Measurements from ENCODE around the gene CERS1.

CERS1 gene

DNA sequence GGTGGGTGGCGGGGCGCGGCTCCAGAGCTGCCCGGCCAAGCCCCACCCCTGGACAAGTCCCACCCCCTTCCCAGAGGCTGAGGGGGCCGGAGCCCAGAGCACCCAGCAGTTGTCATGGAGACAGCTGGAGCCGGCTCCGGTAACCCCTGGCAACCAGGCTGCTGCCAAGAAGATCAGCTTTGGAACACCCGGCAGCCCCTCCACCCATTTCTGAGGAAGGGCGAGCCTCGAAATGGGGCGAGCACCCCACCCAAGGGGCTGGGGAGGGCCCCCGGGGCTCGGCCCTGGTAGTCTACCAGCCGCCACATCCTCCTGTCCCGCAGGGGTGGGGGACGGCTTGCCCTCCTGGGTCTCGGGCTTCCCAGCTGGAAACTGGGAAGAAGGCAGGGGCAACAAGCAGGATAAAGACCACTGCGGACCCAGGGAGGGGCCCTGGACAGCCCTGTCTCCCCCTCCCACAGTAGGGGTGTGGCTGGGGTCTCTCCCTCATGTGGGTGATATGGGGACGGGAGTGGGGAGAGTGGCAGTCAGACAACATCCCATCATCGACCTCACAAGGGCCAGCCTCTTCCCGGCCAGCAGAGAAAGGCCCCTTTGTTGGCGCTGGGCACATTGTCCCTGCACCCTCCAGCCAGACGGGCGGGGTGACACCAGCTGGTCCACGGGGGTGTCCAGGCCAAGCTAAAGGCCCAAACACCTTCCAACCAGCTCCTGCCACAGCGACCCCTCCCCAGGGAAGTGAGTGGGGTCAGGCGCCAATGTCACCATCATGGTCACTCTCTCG, 1.5 kb downstream of the CERS1 start:
- no peak for DNase-seq (ENCODE audit: low read depth)
- no peak for TF ChIP-seq CTCF (IDR thresholded peaks at IDR 0.05; ENCODE audit: control insufficient read depth, insufficient read depth, low read depth, low read length, missing control alignments)
- H3K4me3 ChIP-seq (ENCODE audit: control insufficient read depth, low read depth, low read length), result peak overlapping the region; percentile 51

DNA sequence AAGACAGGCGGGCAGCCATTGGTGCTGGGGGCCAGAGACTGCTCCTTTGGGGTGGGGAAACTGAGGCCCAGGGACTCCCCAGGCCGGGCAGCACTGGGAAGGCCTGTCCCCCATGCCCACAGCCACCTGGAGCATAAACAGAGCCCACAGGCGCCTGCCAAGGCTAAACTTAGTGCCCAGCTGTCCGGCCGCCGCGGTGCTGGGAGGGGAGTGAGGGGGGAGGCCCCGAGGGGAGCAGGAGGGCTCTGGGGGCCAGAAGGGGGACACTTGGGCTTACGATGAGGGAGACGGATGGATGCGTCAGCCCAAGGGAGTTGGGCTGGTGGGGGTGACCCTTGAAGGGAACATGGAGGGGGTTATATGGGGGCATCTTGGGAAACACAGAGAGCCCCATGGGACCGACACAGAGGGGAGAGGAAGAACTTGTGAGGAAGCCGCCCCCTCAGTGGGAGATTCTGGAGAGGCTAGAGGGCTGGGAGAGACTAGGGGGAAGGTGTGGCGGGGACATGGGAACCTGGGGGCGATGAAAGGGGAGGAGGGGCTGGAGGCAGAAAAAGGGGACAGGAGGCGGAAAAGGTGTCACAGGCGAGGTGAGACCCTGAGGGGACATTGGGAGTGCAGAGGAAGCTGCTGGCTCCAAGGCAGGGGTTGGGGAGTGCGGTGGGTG, 2.2 kb downstream of the CERS1 start:
- H3K4me3 ChIP-seq (ENCODE audit: control insufficient read depth, low read depth, low read length), result no peak overlapping the region
- DNase-seq (ENCODE audit: low read depth), result no peak

DNA sequence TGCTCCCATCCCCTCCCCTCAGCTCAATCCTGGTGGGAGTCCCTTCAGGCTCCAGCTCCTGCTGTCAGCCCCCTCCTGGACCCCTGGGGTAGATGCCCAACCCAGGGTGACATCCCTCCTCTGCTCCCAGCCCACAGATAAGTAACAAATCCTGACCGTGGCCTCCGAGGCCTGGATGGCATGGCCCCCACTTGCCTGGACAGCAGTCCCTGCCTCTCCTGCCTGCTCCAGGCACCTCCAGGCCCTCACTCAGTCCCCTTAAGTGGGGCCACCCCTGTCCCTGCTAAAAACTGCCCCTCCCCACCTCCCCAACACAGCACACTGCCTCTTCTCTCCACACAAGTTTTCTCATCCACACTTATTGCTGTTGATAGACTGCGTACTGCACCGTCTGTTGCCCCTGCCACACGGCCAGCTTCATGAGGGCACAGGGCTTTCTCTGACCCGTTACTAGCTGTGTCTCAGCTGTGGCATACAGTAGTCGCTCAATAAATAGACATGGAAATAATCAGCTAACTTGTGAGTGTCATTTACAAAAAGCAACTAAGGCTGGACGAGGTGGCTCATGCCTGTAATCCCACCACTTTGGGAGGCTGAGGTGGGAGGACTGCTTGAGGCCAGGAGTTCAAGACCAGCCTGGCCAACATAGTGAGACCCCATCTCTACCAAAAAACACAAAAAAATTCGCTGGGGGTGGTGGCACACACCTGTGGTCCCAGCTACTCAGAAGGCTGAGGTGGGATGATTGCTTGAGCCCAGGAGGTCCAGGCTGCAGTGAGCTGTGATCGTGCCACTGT, 5.8 kb downstream of the CERS1 start:
- DNase-seq (ENCODE audit: low read depth), result no peak
- no peak for TF ChIP-seq CTCF (IDR thresholded peaks at IDR 0.05; ENCODE audit: control insufficient read depth, insufficient read depth, low read depth, low read length, missing control alignments)
- H3K4me3 ChIP-seq (ENCODE audit: control insufficient read depth, low read depth, low read length), result no peak overlapping the region

More for the DNA sequence above, 2.2 kb downstream of the CERS1 start:
- TF ChIP-seq CTCF (IDR thresholded peaks at IDR 0.05; ENCODE audit: control insufficient read depth, insufficient read depth, low read depth, low read length, missing control alignments), result no peak

DNA sequence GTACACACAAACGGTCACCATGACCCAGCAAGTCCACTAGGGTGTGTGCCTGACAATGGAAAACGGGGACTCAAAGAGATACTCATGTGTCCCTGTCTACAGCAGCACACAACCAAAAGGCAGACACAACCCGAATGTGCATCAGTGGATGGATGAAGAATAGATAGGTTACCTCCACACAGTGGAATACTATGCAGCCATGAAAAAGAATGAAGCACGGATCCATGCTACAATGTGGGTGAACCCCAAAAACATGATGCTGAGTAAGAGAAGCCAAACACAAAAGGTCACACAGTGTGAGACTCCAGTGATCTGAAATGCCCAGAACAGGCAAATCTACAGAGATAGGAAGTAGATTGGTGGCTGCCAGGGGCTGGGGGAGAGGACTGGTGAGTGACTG, 9.0 kb downstream of the CERS1 start:
- TF ChIP-seq CTCF (IDR thresholded peaks at IDR 0.05; ENCODE audit: control insufficient read depth, insufficient read depth, low read depth, low read length, missing control alignments), result no peak
- no peak overlapping the region for H3K4me3 ChIP-seq (ENCODE audit: control insufficient read depth, low read depth, low read length)
- DNase-seq (ENCODE audit: low read depth), result no peak

- no peak overlapping the region for H3K4me3 ChIP-seq (ENCODE audit: control insufficient read depth, low read depth, low read length)
- TF ChIP-seq CTCF (IDR thresholded peaks at IDR 0.05; ENCODE audit: control insufficient read depth, insufficient read depth, low read depth, low read length, missing control alignments), result no peak
- DNase-seq (ENCODE audit: low read depth), result no peak
These were observed 12.2 kb downstream of the CERS1 start for GRCh38 chr19:18883526-18884304.

- DNase-seq (ENCODE audit: low read depth), result no peak
- TF ChIP-seq CTCF (IDR thresholded peaks at IDR 0.05; ENCODE audit: control insufficient read depth, insufficient read depth, low read depth, low read length, missing control alignments), result no peak
- no peak overlapping the region for H3K4me3 ChIP-seq (ENCODE audit: control insufficient read depth, low read depth, low read length)
These were observed 14.5 kb downstream of the CERS1 start for GRCh38 chr19:18881491-18881890.
